ENCODE measurements around the gene ALOXE3.
A peak's percentile ranks its signal among the peaks of the same experiment; 100 is the strongest.

ALOXE3 gene

DNA sequence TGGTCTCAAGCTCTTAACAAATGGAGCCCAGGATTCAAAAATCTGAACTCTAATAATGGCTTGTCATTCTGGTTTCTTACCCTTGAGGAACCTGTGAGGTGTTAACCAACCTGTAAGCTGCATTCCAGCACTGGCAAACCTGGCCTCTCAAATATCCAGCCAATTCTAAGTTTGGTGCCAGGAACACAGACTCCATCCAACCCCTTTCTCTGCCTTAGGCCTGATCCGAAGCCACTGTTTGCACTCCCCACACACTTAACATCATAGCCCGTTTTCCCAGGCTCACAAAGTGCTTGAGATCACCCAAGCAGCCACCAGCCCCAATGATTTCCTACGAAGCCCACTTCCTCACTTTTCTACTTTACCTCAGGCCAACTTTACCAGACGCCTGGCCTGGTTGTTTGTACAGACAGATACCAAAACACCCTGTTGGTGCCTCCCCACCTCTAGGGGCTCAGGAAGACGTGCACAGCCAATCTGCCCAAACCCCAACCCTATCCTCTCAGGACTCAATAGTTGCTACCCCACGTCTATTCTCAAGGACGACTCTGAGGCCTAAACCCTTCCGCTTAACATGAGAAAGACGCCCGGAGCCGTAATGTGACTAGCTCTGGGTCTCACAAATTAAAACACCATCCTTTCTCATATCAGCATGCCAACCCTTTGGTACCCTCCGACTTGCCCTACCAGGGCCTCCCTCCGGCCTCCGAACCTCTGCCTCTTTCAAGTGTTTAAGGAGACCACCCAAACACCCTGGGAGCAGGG is 37.1 kb upstream of the ALOXE3 start:
- Histone ChIP-seq H3K27me3 (ENCODE audit: insufficient read depth, low read length, poor library complexity) (no peaks in the 10 kb centered on the region), H3K27ac (ENCODE audit: low read length) (peak overlapping the region; percentile 78), H2AFZ (ENCODE audit: low read depth, low read length) (peak overlapping the region; percentile 71), H3K4me2 (ENCODE audit: insufficient read depth, low read length) (peak overlapping the region; percentile 92), H3K9me3 (ENCODE audit: insufficient read depth, low read length, severe bottlenecking) (no peaks in the 10 kb centered on the region), H4K20me1 (ENCODE audit: insufficient read depth, low read length) (peaks cover 14% of the 10 kb centered on the region), H3K4me1 (ENCODE audit: insufficient read depth, low read length) (peaks cover 81% of the 10 kb centered on the region), H3K36me3 (ENCODE audit: insufficient read depth, low read length) (peaks cover 21% of the 10 kb centered on the region), H3K79me2 (ENCODE audit: insufficient read depth, low read length) (peaks cover 24% of the 10 kb centered on the region), H3K9ac (ENCODE audit: low read depth, low read length) (peak overlapping the region; percentile 60), H3K4me3 (ENCODE audit: low read depth in 1 of 2, low read length in 2 of 2) (peak overlapping the region; percentile 17 to 70; a peak in 3 of 4 replicates)
- TF ChIP-seq, protein P1, sequence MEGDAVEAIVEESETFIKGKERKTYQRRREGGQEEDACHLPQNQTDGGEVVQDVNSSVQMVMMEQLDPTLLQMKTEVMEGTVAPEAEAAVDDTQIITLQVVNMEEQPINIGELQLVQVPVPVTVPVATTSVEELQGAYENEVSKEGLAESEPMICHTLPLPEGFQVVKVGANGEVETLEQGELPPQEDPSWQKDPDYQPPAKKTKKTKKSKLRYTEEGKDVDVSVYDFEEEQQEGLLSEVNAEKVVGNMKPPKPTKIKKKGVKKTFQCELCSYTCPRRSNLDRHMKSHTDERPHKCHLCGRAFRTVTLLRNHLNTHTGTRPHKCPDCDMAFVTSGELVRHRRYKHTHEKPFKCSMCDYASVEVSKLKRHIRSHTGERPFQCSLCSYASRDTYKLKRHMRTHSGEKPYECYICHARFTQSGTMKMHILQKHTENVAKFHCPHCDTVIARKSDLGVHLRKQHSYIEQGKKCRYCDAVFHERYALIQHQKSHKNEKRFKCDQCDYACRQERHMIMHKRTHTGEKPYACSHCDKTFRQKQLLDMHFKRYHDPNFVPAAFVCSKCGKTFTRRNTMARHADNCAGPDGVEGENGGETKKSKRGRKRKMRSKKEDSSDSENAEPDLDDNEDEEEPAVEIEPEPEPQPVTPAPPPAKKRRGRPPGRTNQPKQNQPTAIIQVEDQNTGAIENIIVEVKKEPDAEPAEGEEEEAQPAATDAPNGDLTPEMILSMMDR (IDR thresholded peaks at IDR 0.05; ENCODE audit: borderline replicate concordance, extremely low read depth, low read length, poor library complexity, severe bottlenecking) = no peak
- no peak for TF ChIP-seq EZH2 (IDR thresholded peaks at IDR 0.05; ENCODE audit: borderline replicate concordance, low read depth, low read length, severe bottlenecking)
- no peak for ATAC-seq (ENCODE audit: insufficient read depth, low read depth)
- no peak for DNase-seq

DNA sequence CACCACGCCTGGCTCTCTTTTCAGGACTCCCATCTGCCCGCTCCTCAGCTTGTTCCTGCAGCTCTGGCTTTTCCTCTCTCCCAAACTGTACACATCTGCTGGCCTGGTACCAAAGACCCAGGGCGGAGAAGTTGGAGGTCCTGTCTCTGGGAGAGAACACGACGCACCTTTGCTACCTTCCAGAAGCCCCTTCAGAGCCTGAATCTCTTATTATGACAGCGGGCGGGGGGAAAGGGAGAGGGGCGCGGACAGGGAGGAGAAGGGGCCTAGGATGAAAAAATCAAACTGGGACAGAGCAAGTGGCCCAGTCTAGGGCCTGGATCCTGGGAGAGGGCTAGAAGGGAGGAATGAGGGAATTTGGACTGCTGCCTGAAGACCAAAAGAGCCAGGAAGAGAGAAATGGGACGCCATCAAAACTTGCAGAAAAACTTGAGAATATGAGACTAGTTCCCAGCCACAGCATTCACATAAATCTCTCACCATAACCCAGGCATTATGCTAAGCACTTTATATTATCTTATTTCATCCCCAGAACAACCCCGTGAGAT is 36.4 kb upstream of the ALOXE3 start:
- TF ChIP-seq, protein P1 (IDR thresholded peaks at IDR 0.05; ENCODE audit: borderline replicate concordance, extremely low read depth, low read length, poor library complexity, severe bottlenecking) = no peak
- no peak for TF ChIP-seq EZH2 (IDR thresholded peaks at IDR 0.05; ENCODE audit: borderline replicate concordance, low read depth, low read length, severe bottlenecking)
- H3K4me1 ChIP-seq (ENCODE audit: insufficient read depth, low read length) = peaks cover 77% of the 10 kb centered on the region
- no peak overlapping the region for H3K27ac ChIP-seq (ENCODE audit: low read length)
- peak overlapping the region; percentile 50 for H3K4me2 ChIP-seq (ENCODE audit: insufficient read depth, low read length)
- H3K9me3 ChIP-seq (ENCODE audit: insufficient read depth, low read length, severe bottlenecking) = no peaks in the 10 kb centered on the region
- no peaks in the 10 kb centered on the region for H3K27me3 ChIP-seq (ENCODE audit: insufficient read depth, low read length, poor library complexity)
- no peak overlapping the region for H2AFZ ChIP-seq (ENCODE audit: low read depth, low read length)
- H3K79me2 ChIP-seq (ENCODE audit: insufficient read depth, low read length) = peaks cover 22% of the 10 kb centered on the region
- peak overlapping the region; percentile 13; the same call in 1 of the 2 replicates for H3K9ac ChIP-seq (ENCODE audit: low read depth, low read length)
- no peak overlapping the region for H3K4me3 ChIP-seq (ENCODE audit: low read depth in 1 of 2, low read length in 2 of 2)
- no peak for DNase-seq
- no peak for ATAC-seq (ENCODE audit: insufficient read depth, low read depth)
- peaks cover 22% of the 10 kb centered on the region for H4K20me1 ChIP-seq (ENCODE audit: insufficient read depth, low read length)
- peaks cover 21% of the 10 kb centered on the region for H3K36me3 ChIP-seq (ENCODE audit: insufficient read depth, low read length)

DNA sequence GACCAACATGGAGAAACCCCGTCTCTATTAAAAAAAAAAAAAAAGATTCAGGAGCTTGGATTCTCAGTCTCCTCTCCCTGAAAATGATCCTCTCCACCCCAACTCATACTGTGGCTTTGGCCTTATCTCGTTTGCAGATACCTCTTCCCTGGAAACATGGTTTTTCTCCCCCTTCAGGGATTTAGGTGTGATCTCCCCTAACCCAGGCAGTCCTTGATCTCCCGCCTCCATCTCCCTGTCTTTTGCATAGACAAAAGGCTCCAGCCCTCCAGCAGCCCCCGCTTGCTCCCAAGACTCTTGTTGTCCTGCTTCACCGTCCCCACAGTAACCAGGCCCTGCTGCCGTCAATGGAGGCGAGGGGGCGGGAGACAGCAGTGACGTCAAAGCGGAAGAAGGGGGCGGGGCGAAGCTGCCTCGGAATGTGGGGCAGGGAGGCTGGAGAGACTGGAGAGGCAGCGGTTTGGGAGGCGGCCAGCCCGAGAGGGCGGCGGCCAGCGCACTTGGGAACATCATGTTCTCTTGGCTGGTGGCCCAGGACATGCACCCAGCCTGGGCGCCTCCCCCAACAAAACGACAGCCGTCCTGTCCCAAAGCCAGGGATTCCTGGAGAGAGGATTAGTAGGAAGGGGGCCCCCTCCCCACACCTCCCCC is 35.8 kb upstream of the ALOXE3 start:
- ATAC-seq (ENCODE audit: insufficient read depth, low read depth) (no peak), DNase-seq (peak; percentile 71)
- peaks cover 17% of the 10 kb centered on the region for H3K79me2 ChIP-seq (ENCODE audit: insufficient read depth, low read length)
- H3K36me3 ChIP-seq (ENCODE audit: insufficient read depth, low read length) = peaks cover 23% of the 10 kb centered on the region
- H2AFZ ChIP-seq (ENCODE audit: low read depth, low read length) = 0 out of 2 replicates have a peak overlapping the region, but pooled peaks have one; percentile 26
- 0 out of 2 replicates have a peak overlapping the region, but pooled peaks have one; percentile 38 for H3K27ac ChIP-seq (ENCODE audit: low read length)
- peak overlapping the region in 1 of 2 experiments; percentile 28; a peak in 1 of 4 replicates for H3K4me3 ChIP-seq (ENCODE audit: low read depth in 1 of 2, low read length in 2 of 2)
- H3K9me3 ChIP-seq (ENCODE audit: insufficient read depth, low read length, severe bottlenecking) = no peaks in the 10 kb centered on the region
- H3K4me1 ChIP-seq (ENCODE audit: insufficient read depth, low read length) = peaks cover 72% of the 10 kb centered on the region
- peaks cover 22% of the 10 kb centered on the region for H4K20me1 ChIP-seq (ENCODE audit: insufficient read depth, low read length)
- peak overlapping the region; percentile 50 for H3K4me2 ChIP-seq (ENCODE audit: insufficient read depth, low read length)
- TF ChIP-seq, protein P1 (IDR thresholded peaks at IDR 0.05; ENCODE audit: borderline replicate concordance, extremely low read depth, low read length, poor library complexity, severe bottlenecking) = no peak
- no peak for TF ChIP-seq EZH2 (IDR thresholded peaks at IDR 0.05; ENCODE audit: borderline replicate concordance, low read depth, low read length, severe bottlenecking)
- H3K27me3 ChIP-seq (ENCODE audit: insufficient read depth, low read length, poor library complexity) = no peaks in the 10 kb centered on the region
- H3K9ac ChIP-seq (ENCODE audit: low read depth, low read length) = peak overlapping the region; percentile 13; the same call in 1 of the 2 replicates

All from DND-41 (cell line).